NCI-H2196 treated with DMSO at 0.1 percent for 48 hours (cell line): ENCODE results near the gene CTNNA2.

Source experiments
- DNase-seq: peaks from one replicate; lab custom pipeline; 2025; ENCODE audit not compliant: unreplicated experiment; lab: John Stamatoyannopoulos, UW

The CTNNA2 gene

DNA sequence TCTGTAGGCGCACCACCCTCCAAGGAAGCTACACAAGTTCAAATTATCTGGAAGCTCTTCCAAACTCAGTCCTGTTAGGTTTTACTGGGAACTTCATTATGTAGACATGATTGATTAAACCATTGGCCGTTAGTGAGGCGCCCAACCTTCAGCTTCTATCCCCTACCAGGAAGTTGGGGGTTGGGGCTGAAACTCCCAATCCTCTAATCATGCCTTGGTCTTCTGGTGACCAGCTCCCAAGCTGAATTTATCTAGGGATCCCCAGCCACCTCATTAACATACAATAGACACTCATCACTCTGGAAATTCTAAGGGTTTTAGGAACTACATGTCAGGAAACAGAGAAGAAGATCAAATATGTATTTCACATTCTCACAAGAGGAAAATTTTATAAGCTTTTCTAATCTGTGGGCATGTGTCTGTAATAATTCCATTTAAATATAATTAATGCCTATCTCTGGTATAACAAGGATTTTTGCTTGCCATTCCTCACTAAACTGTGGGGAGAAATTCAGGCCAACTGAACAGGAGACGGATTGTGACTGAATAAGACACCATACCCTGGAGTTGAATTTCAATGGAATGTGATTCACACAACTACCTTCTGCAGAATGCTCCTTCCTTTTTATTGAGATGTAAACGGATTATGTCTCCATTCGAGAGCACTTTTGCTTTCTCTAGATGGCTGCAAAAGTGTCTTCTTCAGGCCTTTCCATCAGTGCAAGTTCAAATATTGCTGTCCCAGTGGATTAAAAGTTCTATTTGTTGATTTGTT, 463.1 kb downstream of the CTNNA2 start:
- no peak for DNase-seq

DNA sequence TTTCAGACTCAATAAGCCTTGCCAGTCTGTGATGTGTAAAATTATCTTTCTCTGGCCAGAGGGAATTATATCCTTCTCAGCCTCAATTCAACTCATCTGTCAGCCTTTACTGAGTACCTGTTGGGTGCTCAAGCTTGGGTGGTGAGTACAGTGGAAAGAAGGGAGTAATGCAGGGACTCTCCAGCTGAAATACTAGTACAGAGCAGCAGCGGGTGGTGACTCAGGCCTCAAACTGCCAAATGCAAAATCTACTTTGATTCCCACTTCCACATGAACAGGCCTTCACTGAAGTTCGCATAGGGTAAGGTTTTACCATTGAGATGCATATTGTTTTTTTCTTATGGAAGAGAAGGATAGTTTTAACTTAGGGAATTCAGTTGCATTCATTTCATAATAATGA, 464.9 kb downstream of the CTNNA2 start:
- no peak for DNase-seq

DNA sequence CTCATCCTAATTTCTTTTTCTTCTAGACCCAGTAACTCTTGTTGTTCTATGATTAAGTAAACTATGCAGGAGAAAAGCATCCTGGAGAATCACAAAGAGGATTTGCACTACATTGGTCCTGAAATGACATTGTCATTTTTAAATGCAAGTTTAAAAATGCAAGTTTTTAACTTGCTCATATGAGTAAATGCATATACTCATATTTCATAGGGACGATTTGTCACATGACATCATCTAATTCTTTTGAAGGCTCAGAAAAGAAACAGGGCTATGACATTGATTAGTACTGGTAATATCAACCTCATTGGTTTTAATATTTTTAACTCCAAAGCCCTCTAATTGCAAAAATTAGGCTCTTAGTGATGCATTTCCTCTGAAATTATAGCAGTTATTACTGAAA, 467.3 kb downstream of the CTNNA2 start:
- no peak for DNase-seq

DNA sequence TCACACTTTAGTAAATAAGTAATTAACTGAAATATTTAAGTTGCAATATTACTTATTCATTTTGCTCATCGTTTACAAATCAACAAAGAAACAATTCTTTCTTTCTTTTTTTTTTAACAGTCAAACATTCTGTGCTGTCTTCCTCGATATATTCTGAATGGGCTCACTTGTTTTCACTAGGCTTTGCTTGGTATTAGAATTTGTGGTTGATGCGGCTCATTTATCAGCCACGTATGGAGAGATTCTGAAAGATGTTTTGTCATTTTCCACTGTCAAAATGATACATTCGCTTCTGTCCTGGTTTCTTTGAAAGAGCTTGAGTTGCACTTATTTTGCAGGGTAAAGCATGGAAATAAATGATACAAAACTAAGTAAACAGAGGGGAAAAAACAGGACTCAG, 468.0 kb downstream of the CTNNA2 start:
- no peak for DNase-seq

DNA sequence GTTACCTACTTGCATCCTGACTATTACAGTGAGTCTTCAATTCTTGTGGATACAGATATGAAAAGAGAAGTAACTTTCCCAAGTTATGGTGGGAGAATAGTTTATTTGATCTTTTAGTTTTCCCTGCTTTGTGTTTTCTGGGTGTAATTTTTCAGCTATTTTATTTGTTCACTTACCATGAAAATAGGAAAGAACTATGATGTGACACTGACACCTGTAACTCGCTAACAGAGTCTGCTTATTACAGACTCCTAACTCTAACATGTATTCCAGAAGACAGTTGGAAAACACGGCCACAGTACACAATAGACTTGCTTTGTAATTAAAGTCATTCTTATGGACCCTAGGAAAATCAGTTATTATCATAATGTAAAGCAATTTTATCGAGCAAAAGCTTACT, 468.5 kb downstream of the CTNNA2 start:
- DNase-seq: no peak

DNA sequence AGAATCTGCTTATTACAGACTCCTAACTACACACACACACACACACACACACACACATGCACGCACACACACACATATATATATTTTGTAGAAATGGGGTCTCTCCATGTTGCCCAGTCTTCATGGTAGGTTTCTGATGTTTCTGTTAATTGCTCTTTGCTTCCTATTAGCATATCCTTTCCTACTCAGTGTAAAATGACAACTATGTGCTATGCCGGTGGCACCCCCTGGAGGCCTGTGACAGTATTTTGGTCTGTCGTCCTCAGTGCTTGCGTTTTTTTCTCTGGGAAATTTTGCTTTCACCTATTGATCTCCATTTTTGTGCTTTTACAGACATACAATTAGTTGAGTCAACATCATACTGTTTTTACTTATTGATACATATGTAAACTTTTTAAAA, 469.6 kb downstream of the CTNNA2 start:
- DNase-seq: no peak

DNA sequence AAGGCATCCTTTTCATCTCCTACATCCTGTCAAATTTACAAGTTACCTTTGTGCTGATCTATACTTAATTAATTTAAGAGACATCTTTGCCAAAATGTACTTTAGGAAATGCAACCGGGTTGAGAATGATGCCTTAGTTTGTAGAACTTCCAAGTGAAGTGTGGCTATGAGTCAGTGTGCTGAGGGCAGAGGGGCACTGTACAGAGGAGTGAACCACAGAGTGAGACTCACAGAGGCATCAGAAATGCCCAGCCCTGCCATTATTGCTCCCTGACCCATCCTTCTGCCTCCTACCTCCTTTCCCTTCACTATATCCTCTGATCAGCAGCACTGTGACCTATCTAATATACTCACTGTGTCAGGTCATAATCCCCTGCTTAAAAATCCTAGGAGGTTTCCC, 471.6 kb downstream of the CTNNA2 start:
- DNase-seq: no peak

DNA sequence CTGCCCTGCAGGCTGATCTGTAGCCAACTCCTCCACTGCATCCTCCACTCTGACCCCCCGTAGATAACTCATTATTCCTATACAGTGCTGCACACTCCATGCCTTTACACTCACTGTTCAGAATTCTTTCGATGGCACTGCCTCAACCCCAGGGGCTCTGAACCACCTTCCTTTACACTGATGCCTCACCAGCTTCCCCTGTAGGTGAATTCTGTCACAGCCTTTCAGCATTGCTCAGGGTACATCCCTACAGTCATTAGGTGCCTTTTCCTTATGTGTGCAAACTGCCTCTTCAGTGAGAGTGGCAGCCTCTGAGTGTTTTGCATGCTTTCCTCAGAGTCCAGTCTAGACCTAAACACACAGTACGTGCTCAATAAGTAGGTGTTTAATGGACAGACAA, 472.3 kb downstream of the CTNNA2 start:
- DNase-seq: no peak

DNA sequence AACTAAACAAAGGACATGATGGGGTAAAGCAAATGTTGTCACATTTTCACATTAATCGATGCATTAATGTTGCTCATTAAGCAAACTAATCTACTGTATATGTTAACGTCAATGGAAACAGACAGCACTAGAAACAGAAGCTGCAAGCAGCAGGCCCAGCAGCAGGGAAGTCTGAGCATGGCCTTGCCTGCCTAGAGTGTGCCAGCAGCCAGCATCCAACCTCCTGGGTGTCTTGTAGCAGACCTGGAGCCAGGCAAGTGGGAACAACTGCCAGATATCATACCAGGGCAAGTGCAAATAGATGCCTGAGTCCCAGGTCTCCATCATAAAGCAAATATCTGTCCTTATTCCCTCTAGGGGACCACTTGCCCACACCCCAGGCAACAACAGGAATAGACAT, 472.7 kb downstream of the CTNNA2 start:
- no peak for DNase-seq

DNA sequence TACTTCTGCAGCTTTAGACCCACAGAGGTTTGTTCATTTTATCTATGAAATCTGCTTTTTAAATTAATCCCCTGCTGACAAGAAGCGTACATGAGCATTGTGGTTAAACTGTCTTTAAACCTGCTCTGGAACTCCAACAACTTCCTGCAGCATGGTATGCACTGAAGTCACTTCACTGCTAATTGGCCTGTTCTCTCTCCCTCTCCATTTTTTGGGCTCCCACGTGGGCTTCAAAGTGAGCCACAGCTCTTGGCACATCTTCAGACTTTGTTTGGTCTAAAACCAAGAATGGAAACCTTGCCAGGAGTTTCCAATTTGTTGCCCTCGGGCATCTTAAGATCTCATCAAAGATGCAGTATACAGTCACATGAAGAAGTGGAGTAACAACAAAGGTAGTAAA, 480.3 kb downstream of the CTNNA2 start:
- no peak for DNase-seq

DNA sequence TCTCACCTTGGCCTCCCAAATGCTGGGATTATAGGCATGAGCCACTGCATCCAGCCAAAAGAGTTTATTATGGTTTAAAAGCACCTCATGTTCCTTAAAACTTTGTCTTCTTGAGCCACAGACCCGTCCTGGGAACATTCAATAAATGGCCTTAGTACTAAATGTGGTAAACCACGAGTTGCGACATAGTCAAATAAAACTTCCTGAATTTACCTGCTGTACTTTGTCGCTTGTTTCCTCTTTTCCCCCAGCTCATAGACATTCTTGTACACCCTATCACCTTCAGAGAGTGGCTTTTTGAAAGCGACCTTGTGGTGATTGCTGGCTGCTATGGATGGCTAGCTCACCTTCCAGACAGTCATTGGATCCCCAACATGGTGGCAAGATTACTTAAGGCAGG, 481.3 kb downstream of the CTNNA2 start:
- no peak for DNase-seq

DNA sequence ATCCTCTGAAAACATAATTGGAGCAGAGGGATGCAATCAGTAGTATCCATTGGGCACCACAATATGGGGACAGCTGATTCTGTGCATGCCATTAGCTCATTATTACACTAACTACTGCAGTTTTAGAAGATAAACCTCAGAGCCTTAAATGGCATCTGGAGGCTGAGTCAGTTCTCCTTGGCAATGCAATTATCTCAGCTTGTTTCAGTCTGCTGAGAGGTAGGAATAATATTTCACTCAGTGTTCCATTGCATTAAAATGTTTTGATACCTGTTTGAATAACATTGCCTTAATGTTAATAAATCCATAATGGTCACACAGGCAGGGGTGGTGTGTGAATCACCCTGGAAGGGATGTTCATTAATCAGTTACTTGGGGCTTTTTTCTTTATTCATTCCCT, 482.1 kb downstream of the CTNNA2 start:
- DNase-seq: no peak

DNA sequence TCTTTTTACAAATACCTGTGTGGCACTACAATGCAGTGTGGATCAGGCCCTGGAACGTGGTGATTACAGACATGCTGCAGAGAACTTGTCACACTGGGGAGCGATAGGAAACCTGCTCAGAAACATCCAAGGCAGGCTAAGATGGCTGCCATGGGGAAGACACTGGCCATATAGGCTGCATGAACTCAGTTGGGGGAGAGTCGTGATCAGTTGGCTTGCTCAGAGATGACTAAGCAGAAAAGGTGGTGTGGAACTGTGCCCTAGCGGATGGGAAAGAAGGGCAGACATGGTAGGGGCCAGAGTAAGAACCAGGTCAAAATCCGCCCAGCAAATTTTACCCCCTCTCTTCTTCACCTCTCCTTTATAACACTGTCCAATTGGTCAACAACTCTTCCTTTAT, 483.9 kb downstream of the CTNNA2 start:
- DNase-seq: no peak

DNA sequence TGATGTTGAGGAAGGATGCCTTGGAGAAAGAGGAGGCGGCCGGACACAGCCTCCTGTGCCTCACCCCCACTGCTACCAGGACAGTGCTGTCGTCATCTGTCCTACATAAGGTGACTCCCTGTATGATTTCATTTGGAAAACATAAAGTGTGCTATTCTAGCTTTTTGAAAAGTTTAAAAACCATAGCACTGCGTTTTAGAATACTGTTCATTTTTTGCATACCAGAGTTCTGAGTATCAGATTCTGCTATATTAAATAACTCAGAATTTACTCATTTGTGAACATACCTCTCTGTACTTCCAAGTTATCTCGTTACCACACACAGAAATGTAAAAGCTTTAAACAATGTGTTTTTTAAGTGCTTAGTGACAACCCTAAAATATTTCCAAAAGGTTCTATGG, 488.9 kb downstream of the CTNNA2 start:
- no peak for DNase-seq

DNA sequence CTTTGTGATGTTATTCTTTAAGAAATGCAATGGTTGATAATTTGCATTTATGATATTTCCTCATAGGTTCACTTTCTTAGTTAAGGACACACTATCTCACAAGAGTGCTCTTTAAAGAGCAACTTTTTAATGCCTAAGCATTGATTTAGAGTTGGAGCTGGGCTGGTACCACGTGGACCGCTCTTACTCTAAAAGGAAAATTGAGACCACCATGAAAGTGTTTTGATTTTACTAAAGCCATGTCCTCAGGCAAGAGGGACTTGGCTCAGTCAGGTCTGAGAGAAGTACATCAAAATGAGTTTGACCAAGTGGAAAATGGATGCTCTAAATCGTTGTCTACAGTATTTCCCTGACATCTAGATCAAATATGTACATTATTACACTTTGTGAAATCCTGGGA, 489.3 kb downstream of the CTNNA2 start:
- no peak for DNase-seq

DNA sequence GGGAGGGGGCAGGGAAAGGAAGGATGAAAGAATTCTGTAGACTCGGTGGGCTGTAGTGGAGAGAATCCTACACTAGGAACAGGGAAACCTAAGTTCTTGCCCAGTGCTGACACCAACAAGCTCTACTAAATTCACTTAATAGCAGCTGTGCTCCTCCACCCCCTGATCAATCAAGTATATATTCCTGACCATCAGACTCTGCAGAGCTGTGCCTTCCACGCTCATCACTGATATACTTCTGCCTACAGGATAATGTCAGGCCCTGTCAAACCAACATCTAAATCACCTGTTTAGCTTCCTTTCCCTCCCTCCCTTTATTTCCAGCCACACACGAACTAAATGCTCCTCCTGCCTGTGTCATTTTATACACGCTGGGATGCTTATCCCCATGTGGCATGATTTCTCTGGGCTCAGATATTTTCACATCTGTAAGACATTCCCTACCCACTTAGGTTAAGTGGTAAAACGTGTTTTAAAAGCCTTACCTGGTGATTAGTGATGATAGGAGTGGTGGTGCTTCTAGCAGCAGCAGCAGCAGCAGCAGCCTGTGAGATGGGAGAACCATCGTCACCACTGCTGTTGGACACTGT, 489.8 kb downstream of the CTNNA2 start:
- DNase-seq: no peak

DNA sequence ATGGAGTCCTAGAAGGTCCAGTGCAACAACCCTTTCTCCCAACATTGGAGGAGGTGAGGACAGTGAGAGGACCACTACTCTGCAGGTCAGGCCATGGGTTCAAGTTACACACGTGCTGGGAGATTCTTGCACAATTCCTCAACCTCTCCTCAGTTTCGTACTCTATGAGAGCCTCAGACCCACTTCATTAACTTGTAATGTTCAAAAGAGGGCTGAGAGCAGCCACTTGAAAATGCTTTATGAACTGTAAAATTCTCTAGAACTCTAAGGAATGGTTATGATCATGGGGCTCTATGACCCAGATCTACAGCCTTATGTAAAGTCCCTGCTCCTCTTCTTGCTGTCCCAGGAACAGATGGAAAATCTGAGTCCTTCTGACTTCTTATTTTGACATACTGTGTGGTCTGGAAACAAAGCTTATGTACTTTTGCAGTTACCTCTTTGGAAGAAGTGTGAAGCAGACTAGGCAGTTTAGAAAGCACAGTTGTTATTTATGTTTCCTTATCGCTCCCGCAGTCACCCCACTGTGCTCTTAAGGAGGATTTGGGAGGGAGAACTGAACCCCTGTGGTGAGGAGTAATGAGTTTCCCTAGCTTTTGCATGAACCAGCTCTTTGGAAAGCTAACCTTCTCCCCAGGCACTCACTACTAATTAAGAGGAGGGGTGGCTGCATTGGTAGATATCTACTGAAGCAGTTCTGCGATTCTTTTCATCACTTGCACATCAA, 495.1 kb downstream of the CTNNA2 start:
- no peak for DNase-seq

DNA sequence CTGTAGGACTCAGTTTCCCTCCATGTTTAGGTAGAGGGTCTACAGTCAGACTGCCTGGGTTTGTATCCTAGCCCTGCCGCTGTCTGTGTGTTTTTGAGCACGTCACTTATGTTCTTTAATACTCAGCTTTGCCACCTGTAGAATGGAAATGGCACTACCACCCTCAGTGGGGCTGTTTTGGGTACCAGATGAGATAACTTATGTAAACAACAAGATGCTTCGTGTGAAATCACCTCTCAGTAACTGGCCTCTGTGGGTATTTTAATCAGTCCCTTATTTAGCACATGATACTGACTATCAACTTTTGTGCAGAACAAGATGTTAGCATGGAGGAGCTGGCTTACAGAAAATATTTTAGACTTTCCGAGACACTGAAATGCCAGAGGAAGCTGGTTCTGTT, 495.7 kb downstream of the CTNNA2 start:
- no peak for DNase-seq

DNA sequence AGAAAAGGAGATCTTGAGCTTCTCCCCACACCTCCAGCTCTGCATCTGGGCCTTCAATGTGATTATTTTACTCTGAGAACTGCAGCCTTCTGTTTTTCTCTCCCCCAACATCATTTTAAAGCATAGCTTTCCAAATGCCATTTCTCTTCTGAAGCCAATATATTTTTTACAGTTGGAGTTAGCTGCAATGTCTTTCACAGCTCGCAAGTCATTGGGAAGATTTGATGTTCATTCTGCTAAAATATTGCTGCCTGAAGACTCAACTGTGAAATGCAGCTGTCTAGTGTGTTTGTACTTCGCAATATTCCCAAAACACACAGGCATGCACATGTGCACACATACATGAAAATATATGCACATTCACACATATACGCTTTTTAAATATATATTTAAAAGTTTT, 496.4 kb downstream of the CTNNA2 start:
- no peak for DNase-seq

DNA sequence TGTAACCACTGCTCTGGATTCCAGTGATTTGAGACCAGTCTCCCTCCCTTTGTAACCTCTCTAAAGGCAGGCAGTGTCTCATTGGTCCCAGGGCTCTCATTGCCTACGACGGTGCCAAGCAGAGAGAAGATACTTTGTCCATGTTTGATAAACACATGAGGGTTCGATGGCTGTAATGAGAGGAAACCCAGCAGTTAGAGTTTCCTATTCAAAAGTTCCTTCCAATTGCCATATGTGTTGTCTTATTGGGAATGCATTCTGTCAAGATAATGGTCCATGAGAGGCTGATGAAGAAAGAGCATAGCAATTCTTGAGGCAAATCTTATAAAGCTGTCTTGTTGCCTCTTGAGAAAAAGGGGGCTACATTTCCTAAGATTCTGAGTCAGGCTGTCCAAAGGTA, 499.2 kb downstream of the CTNNA2 start:
- no peak for DNase-seq

DNA sequence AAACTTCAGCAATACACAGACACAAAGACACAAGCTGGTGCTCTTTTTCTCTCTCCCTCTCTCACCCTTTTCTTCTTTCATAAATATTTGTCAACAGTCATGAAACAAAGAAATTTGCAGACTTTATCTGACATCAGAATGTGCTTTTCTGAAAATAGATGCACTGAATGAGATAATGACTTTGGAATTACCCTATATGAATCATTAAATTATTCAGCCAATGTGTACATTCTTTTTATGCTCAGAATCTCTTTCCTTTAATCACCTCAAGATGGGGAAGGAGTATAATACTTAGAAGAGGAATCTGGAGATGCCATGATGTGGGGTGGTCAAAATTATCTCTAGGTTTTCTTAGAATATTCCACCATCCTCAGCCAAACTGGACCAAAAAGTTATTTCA, 501.8 kb downstream of the CTNNA2 start:
- DNase-seq: no peak

DNA sequence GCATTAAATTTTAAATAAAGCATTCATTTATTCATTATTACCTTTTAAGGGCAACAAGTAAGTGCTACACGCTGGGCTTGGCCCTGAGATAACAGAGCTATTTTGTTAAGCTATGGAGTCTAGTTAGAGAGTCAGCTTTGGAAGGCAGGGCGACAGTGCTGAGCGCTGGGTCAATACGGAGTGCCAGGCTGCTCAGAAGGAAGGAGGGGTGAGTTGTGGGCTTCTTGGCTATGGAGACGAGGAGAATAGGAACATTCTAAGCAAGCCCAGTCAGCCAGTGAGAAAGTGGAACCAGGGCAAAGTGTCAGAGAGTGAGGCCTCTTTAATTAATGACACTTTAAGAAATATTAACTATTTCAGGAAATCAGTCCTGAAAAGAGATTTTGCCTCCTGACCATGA, 503.3 kb downstream of the CTNNA2 start:
- no peak for DNase-seq
